C4-2B (cell line): Measurements from ENCODE around the gene SRBD1.

Source experiments
- CTCF ChIP-seq: fragments of 450-650 bp; conservative IDR thresholded peaks from 2 replicates; pipeline ENCODE4 v1.5.1; 2017; ENCODE audit warnings: mild to moderate bottlenecking
- ZFX ChIP-seq: fragments of 450-650 bp; IDR thresholded peaks from 2 replicates; pipeline ENCODE4 v1.6.1; 2017

- TF ChIP-seq CTCF: no peak
- no peak for TF ChIP-seq ZFX
These were observed 142.8 kb downstream of the SRBD1 start for GRCh38 chr2:45468279-45468678.
